AG10803 (cell line): ENCODE results near the gene ADAMTS2.

ENCODE experiments used
- DNase-seq: peaks from one replicate; pipeline ENCODE4 v3.0.0; 2010; ENCODE audit warnings: low read depth
- H3K4me3 ChIP-seq: 2 replicates; pipeline ENCODE4 v1.5.1; 2011; ENCODE audit warnings: mild to moderate bottlenecking, low read length, control low read depth
- CTCF ChIP-seq: conservative IDR thresholded peaks from 2 replicates; pipeline ENCODE4 v1.5.1; 2011; ENCODE audit warnings: mild to moderate bottlenecking, low read length, control low read depth, inconsistent platforms

Gene ADAMTS2

DNA sequence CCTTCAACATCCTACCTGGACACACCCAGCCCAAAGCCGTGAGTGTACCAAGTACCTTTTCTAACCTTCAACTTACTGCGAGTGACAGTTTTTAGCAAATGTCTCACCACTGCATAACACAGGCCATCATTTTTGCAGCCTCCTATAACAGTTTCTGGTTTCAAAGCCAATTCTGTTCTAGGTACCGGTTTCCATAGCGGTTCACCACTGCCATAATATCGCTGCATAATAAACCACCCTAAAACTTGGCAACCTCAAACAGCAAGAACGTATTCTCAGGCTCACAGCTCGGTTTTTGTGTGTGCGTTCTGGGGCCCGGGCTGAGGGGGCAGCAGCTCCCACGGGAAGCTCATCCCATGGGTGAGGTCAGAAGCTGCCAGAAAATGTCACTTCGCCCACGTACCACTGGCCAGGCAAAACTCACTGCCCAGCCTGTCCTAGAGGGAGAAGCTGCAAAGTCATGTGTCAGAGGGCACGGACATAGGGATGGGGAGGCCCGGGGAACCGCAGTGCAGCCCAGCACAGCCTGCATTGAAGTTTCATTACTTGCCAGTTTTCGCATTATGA lies 15.9 kb upstream of the ADAMTS2 start:
- TF ChIP-seq CTCF: no peak
- no peak overlapping the region for H3K4me3 ChIP-seq
- DNase-seq: no peak

GRCh38 chr5:179357031-179357430 lies 11.8 kb upstream of the ADAMTS2 start:
- peak; percentile 7 for DNase-seq
- TF ChIP-seq CTCF: no peak
- no peak overlapping the region for H3K4me3 ChIP-seq

DNA sequence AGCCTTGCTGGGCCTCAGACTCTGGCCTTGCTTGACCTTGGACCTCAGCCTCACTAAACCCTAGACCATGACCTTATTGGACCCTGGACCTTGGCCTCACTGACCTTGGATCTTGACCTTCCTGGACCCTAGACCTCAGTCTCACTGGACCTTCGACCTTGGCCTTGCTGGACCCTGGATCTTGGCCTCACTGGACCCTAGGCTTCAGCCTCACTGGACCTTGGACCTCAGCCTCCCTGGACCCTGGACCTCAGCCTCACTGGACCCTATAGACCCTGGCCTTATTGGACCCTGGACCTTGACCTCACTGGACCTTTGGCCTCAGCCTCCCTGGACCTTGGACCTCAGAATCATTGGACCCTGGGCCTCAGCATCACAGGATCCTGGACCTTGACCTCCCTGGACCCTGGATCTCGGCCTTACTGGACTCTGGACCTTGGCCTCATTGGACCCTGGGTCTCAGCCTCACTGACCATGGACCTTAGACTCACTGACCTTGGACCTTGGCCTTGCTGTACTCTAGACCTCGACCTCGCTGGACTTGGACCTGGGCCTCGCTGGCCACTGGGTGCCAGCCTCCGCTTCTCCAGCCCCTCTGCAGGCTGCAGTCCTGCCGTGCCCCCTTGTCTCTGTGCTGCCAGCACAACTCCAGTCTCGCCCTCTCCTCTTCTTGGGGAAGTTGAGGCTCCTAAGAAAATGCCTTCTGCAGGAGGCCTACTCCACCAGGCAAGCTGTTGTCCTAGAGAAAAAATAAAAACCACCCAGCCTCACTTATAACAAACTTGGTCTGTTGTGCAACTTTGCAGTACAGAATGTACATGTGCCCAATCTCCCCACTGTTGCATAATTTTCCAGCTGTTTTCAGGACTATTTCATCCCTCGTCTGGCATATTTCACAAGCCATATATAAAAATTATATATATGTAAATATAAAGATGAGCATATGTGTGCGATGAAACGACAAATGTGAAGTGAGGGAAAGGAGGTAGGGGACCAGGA lies 11.0 kb upstream of the ADAMTS2 start:
- TF ChIP-seq CTCF: no peak

DNA sequence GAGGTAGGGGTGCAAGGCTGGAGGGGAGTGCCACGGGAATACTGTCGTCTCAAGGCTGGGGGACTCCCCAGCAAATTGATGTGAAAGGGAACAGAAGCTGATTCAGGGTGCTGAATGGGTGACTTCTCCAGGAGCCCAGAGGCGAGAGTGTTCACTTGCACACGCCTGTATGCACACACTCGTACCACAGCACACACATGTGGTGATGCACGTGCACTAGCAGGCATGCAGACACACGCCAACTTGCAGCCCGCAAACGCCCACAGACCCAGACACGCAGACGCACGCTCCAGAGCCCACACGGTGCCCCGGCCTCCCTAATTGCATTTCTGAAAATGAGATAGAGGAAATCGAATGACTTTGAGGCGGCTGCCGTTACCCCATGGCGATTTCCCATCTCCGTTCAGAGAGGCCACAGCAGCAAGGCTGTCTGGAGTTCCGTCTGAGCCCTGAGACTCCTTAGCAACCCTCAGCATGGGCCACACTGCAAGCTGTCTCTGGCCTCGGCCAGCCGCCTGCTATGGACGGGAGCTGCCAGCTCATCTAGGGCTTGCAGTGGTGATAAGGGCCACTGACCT lies 9.1 kb upstream of the ADAMTS2 start:
- no peak for TF ChIP-seq CTCF
- DNase-seq: no peak

More for the DNA sequence above, 11.0 kb upstream of the ADAMTS2 start:
- DNase-seq: peak; percentile 80
- no peak overlapping the region for H3K4me3 ChIP-seq

DNA sequence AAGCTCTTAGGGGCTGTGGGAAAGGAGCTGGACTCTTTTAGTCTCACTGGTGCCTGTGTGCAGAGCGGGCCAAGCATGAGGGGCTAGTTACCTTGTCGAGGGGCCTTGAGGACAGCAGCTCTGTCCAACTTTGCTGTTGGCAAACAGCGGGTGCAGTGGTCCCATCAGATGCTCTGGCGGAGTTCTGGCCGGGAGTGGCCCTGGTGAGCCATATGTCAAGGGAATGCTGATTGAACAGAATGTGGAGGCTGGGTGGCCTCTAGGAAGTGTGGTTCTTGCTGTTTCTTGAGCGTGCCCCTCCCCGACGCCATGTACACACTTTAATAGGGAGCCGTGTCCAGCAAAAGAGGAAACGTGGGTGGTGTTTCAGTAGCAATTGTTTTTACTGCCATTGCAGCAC lies 3.6 kb upstream of the ADAMTS2 start:
- no peak overlapping the region for H3K4me3 ChIP-seq
- no peak for DNase-seq
- TF ChIP-seq CTCF: no peak

More for the DNA sequence above, 9.1 kb upstream of the ADAMTS2 start:
- no peak overlapping the region for H3K4me3 ChIP-seq

DNA sequence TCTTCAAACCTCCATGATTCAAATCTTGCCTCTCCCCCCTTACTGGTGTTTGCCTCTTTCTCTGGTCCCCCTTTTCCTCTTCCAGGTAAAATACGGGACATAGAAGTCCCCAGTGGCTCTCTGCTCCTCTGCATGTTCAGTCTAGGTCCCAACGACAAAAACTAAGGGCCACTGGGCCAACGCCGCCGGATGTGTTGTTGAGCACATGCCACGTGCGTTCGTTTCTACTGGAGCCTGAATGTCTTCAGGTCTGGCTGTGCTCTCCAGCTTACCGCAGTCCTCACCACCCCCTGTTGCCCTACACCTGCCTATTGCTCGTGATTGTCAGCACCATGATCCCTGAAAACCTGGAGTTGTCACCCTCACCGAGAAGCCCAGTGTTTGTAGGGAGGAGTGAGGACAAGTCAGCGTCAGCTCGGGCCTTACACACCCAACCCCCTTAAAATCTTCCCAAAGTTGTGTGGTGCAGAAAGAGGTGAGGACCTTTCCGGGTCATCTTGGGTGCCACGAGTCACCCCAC lies 2.8 kb upstream of the ADAMTS2 start:
- DNase-seq: no peak
- H3K4me3 ChIP-seq: no peak overlapping the region
- no peak for TF ChIP-seq CTCF
